Kidney (tissue), 14 donors: Measurements from ENCODE around the gene PTPRK. TPM values are rescaled to one million over a fixed set of nuclear protein-coding genes. Genes with fewer than 3 reads are reported as not detected.

Experiments
- DNase-seq, 5 donors: peaks; one replicate each; pipeline ENCODE4 v3.0.0-alpha.2; 2013 to 2020
- FAIRE-seq: peaks from 2 replicates; lab custom pipeline; 2012; peaks lifted over from hg19 to GRCh38; lab: Jason Lieb, UNC
- H3K27ac ChIP-seq, 2 donors: one replicate each; pipeline ENCODE4 v1.7.0; 2013; ENCODE audit warnings: low read depth in 2 of 2, low read length in 2 of 2, inconsistent platforms in 1 of 2
- H3K27me3 ChIP-seq: one replicate; pipeline ENCODE4 v1.7.1; 2013; ENCODE audit warnings: low read length, inconsistent platforms; ENCODE audit not compliant: control insufficient read depth, insufficient read depth
- H3K36me3 ChIP-seq, 3 donors: one replicate each; pipeline versions ENCODE4 v1.7.0 to v1.7.1; 2013; ENCODE audit warnings: low read length in 3 of 3, control low read depth in 1 of 3, inconsistent platforms in 1 of 3; ENCODE audit not compliant: insufficient read depth in 3 of 3, control insufficient read depth in 2 of 3
- H3K4me1 ChIP-seq, 3 donors: one replicate each; pipeline versions ENCODE4 v1.7.0 to v1.7.1; 2013; ENCODE audit warnings: low read length in 3 of 3, inconsistent platforms in 1 of 3, low read depth in 1 of 3; ENCODE audit not compliant: control insufficient read depth in 2 of 3, insufficient read depth in 2 of 3
- H3K4me3 ChIP-seq, 3 donors: one replicate each; pipeline versions ENCODE4 v1.7.0 to v1.8.1; 2013; ENCODE audit warnings: low read length in 3 of 3, control low read depth in 1 of 3, inconsistent platforms in 1 of 3
- H3K9ac ChIP-seq, 3 donors: one replicate each; pipeline versions ENCODE4 v1.7.0 to v1.7.1; 2013; ENCODE audit warnings: low read length in 3 of 3, control low read depth in 1 of 3, inconsistent platforms in 1 of 3
- H3K9me3 ChIP-seq, 3 donors: one replicate each; pipeline versions ENCODE4 v1.7.0 to v1.7.1; 2013; ENCODE audit warnings: low read length in 3 of 3, control low read depth in 1 of 3, inconsistent platforms in 1 of 3; ENCODE audit not compliant: control insufficient read depth in 2 of 3, insufficient read depth in 1 of 3
- CTCF ChIP-seq: IDR thresholded peaks from 3 replicates; pipeline ENCODE4 v1.5.1; 2012; ENCODE audit warnings: mild to moderate bottlenecking, moderate library complexity, borderline replicate concordance; ENCODE audit not compliant: insufficient read depth; ENCODE audit errors: extremely low read depth
- intact Hi-C: fragments of 100-400 bp; cut with DNase I; formaldehyde crosslinking; loops from one replicate; pipeline ENCODE4 v1.11.1; 2022
- polyA plus RNA-seq: library from polyadenylated mRNA; stranded (reverse); fragments of 350-450 nt; fragmentation: Illumina TruSeq; extraction: RNeasy Lipid Tissue Mini Kit (QIAGEN cat#74804); gene quantifications from one replicate; pipeline ENCODE4 v1.2.3, GENCODE V29; 2014; ENCODE audit warnings: low read depth, low replicate concordance; ENCODE audit not compliant: insufficient read depth
- total RNA-seq: library from RNA; stranded (reverse); fragmentation: NEBNext Ultra II Directional; extraction: Animal tissue kit (Norgen Biotek cat#: 25700); gene quantifications from one replicate; pipeline ENCODE4 v1.2.1, GENCODE V29; 2021
- donor health status: control.
- donor health status: control.
- donor health status: control.
- donor health status: control.
- donor health status: control.
- donor health status: DM: yes; HTN: yes; CAD: no.
- donor health status: Normal renal cell carcinoma (clear cell type).

The PTPRK gene
- total and polyA plus RNA-seq, 2 donors from 2014 or later, result 9.2 to 72.8 TPM

GRCh38 chr6:127956260-127956888 is 564.0 kb downstream of the PTPRK start:
- FAIRE-seq (no peak), DNase-seq (no peak)
- Histone ChIP-seq H3K27ac (no peak overlapping the region), H3K9me3 (no peaks in the 10 kb centered on the region), H3K9ac (no peak overlapping the region), H3K36me3 (no peaks in the 10 kb centered on the region), H3K4me3 (no peak overlapping the region), H3K27me3 (no peaks in the 10 kb centered on the region), H3K4me1 (no peaks in the 10 kb centered on the region)
- intact Hi-C loops, result no loop called here
- TF ChIP-seq CTCF, result no peak

GRCh38 chr6:127954082-127954481 is 566.3 kb downstream of the PTPRK start:
- Histone ChIP-seq H3K4me3 (no peak overlapping the region), H3K9ac (no peak overlapping the region), H3K27ac (no peak overlapping the region), H3K27me3 (no peaks in the 10 kb centered on the region), H3K9me3 (no peaks in the 10 kb centered on the region), H3K36me3 (no peaks in the 10 kb centered on the region), H3K4me1 (no peaks in the 10 kb centered on the region)
- TF ChIP-seq CTCF, result no peak
- intact Hi-C loops, result no loop called here
- no peak for DNase-seq
- no peak for FAIRE-seq

- Histone ChIP-seq H3K36me3 (no peaks in the 10 kb centered on the region), H3K4me3 (no peak overlapping the region), H3K9ac (no peak overlapping the region), H3K27me3 (no peaks in the 10 kb centered on the region), H3K9me3 (no peaks in the 10 kb centered on the region), H3K27ac (no peak overlapping the region), H3K4me1 (no peaks in the 10 kb centered on the region)
- intact Hi-C loops, result no loop called here
- DNase-seq (no peak), FAIRE-seq (no peak)
- no peak for TF ChIP-seq CTCF
Observed at GRCh38 chr6:127952831-127953230, 567.6 kb downstream of the PTPRK start.

GRCh38 chr6:127952176-127952575 is 568.2 kb downstream of the PTPRK start:
- intact Hi-C loops, result no loop called here
- H3K9me3 ChIP-seq, result no peaks in the 10 kb centered on the region
- no peak overlapping the region for H3K27ac ChIP-seq
- no peak overlapping the region for H3K4me3 ChIP-seq
- TF ChIP-seq CTCF, result no peak
- DNase-seq, result no peak
- no peaks in the 10 kb centered on the region for H3K27me3 ChIP-seq
- no peaks in the 10 kb centered on the region for H3K4me1 ChIP-seq
- FAIRE-seq, result no peak
- no peaks in the 10 kb centered on the region for H3K36me3 ChIP-seq
- no peak overlapping the region for H3K9ac ChIP-seq
